Measurements from ENCODE around the gene ATXN7. TPM values are rescaled to one million over a fixed set of nuclear protein-coding genes. Genes with fewer than 3 reads are reported as not detected.

The ATXN7 gene
- total RNA-seq, 1 experiment from 2014 or later: 27.5 TPM

GRCh38 chr3:63960048-63960711 lies 96.5 kb downstream of the ATXN7 start:
- POLR2A ChIA-PET: no interaction called here
- H3K9ac ChIP-seq (ENCODE audit: low read length): peak overlapping the region; percentile 26; the same call in 1 of the 2 replicates
- no peak for TF ChIP-seq EZH2phosphoT487 (IDR thresholded peaks at IDR 0.05; ENCODE audit: borderline replicate concordance)
- 0 out of 2 replicates have a peak, but pooled peaks have one; percentile 14 for TF ChIP-seq ELF1 (IDR thresholded peaks at IDR 0.05; ENCODE audit: borderline replicate concordance, low read depth)
- TF ChIP-seq RAD21 (IDR thresholded peaks at IDR 0.05; ENCODE audit: low read depth): no peak
- TF ChIP-seq EZH2 (IDR thresholded peaks at IDR 0.05): no peak
- TF ChIP-seq SP1 (IDR thresholded peaks at IDR 0.05; ENCODE audit: low read depth): no peak
- TF ChIP-seq, protein P1, sequence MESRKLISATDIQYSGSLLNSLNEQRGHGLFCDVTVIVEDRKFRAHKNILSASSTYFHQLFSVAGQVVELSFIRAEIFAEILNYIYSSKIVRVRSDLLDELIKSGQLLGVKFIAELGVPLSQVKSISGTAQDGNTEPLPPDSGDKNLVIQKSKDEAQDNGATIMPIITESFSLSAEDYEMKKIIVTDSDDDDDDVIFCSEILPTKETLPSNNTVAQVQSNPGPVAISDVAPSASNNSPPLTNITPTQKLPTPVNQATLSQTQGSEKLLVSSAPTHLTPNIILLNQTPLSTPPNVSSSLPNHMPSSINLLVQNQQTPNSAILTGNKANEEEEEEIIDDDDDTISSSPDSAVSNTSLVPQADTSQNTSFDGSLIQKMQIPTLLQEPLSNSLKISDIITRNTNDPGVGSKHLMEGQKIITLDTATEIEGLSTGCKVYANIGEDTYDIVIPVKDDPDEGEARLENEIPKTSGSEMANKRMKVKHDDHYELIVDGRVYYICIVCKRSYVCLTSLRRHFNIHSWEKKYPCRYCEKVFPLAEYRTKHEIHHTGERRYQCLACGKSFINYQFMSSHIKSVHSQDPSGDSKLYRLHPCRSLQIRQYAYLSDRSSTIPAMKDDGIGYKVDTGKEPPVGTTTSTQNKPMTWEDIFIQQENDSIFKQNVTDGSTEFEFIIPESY (IDR thresholded peaks at IDR 0.05; ENCODE audit: extremely low read depth, insufficient replicate concordance, low read length): no peak
- TF ChIP-seq SIN3A (IDR thresholded peaks at IDR 0.05; ENCODE audit: low read depth): no peak
- TF ChIP-seq POLR2A (IDR thresholded peaks at IDR 0.05; ENCODE audit: borderline replicate concordance, extremely low read depth, insufficient read depth, insufficient read length): no peak
- 0 out of 2 replicates have a peak, but pooled peaks have one; percentile 14 for TF ChIP-seq MAX (IDR thresholded peaks at IDR 0.05)
- TF ChIP-seq, protein P2, sequence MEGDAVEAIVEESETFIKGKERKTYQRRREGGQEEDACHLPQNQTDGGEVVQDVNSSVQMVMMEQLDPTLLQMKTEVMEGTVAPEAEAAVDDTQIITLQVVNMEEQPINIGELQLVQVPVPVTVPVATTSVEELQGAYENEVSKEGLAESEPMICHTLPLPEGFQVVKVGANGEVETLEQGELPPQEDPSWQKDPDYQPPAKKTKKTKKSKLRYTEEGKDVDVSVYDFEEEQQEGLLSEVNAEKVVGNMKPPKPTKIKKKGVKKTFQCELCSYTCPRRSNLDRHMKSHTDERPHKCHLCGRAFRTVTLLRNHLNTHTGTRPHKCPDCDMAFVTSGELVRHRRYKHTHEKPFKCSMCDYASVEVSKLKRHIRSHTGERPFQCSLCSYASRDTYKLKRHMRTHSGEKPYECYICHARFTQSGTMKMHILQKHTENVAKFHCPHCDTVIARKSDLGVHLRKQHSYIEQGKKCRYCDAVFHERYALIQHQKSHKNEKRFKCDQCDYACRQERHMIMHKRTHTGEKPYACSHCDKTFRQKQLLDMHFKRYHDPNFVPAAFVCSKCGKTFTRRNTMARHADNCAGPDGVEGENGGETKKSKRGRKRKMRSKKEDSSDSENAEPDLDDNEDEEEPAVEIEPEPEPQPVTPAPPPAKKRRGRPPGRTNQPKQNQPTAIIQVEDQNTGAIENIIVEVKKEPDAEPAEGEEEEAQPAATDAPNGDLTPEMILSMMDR (IDR thresholded peaks at IDR 0.05 in 2 of 3, conservative IDR thresholded peaks at IDR 0.05 in 1 of 3; ENCODE audit: borderline replicate concordance in 1 of 3, insufficient read depth in 1 of 3, low read depth in 2 of 3, low read length in 2 of 3): no peak
- TF ChIP-seq ZFX (IDR thresholded peaks at IDR 0.05): no peak
- peak overlapping the region; percentile 41; the same call in 1 of the 2 replicates for H3K27ac ChIP-seq (ENCODE audit: low read depth, low read length)
- ATAC-seq: peak; percentile 81
- peak overlapping the region; percentile 13 to 43 for H3K4me3 ChIP-seq (replicated peaks in 1 of 2; ENCODE audit: low read depth in 1 of 2, low read length in 2 of 2)
- no peaks in the 10 kb centered on the region for H3K9me3 ChIP-seq (ENCODE audit: control insufficient read depth in 1 of 2, insufficient read depth in 1 of 2, low read depth in 1 of 2, low read length in 2 of 2)
- peak; percentile 4 for DNase-seq (ENCODE audit: low read depth, low spot score)
- H3K4me2 ChIP-seq (ENCODE audit: low read length): peak overlapping the region; percentile 66
- H4K20me1 ChIP-seq (ENCODE audit: insufficient read depth): no peaks in the 10 kb centered on the region
- BruUV-seq (replicated peaks): no TSS peak
- no peaks in the 10 kb centered on the region for H3K9me2 ChIP-seq (ENCODE audit: insufficient read depth)
- CTCF ChIA-PET: interaction anchor here (0.6 to 0.7 kb wide), 3 partner anchors 10 to 19 kb away, joined by 4 to 6 read pairs (median 5); no protein-coding TSS in a partner anchor
- RAD21 ChIA-PET (ENCODE audit: low non-redundant PET in 1 of 2, low total read pairs in 2 of 2, uncharacterized antibody in 2 of 2, unreplicated experiment in 2 of 2): no interaction called here
- intact Hi-C loops (cut with micrococcal nuclease): no loop called here
- peaks cover 53% of the 10 kb centered on the region for H3K79me2 ChIP-seq (ENCODE audit: insufficient read depth, low read length)
- no peak overlapping the region for H2AFZ ChIP-seq (ENCODE audit: low read depth, low read length, poor library complexity, severe bottlenecking)
- H3K27me3 ChIP-seq (ENCODE audit: insufficient read depth, low read length): no peaks in the 10 kb centered on the region
- H3K4me1 ChIP-seq (ENCODE audit: control insufficient read depth in 1 of 2, insufficient read depth in 2 of 2, low read length in 2 of 2): peaks cover 0 to 12% of the 10 kb centered on the region in 2 experiments; a peak in 3 of 4 replicates
- H3K36me3 ChIP-seq (ENCODE audit: control insufficient read depth in 1 of 2, insufficient read depth in 2 of 2, low read length in 2 of 2): no peaks in the 10 kb centered on the region

All from HCT116 (cell line).